NT2/D1 (cell line): ENCODE results near the gene ZIC3.

ENCODE experiments used
- SUZ12 ChIP-seq: IDR thresholded peaks from 2 replicates; pipeline ENCODE4 v1.6.1; 2011; ENCODE audit not compliant: insufficient read length, insufficient read depth; ENCODE audit errors: extremely low read depth
- YY1 ChIP-seq: IDR thresholded peaks from 2 replicates; pipeline ENCODE4 v1.6.1; 2011; ENCODE audit not compliant: insufficient read length, insufficient read depth
- ZNF274 ChIP-seq: IDR thresholded peaks from 2 replicates; pipeline ENCODE4 v1.6.1; 2011; ENCODE audit warnings: mild to moderate bottlenecking, low read depth, low read length

DNA sequence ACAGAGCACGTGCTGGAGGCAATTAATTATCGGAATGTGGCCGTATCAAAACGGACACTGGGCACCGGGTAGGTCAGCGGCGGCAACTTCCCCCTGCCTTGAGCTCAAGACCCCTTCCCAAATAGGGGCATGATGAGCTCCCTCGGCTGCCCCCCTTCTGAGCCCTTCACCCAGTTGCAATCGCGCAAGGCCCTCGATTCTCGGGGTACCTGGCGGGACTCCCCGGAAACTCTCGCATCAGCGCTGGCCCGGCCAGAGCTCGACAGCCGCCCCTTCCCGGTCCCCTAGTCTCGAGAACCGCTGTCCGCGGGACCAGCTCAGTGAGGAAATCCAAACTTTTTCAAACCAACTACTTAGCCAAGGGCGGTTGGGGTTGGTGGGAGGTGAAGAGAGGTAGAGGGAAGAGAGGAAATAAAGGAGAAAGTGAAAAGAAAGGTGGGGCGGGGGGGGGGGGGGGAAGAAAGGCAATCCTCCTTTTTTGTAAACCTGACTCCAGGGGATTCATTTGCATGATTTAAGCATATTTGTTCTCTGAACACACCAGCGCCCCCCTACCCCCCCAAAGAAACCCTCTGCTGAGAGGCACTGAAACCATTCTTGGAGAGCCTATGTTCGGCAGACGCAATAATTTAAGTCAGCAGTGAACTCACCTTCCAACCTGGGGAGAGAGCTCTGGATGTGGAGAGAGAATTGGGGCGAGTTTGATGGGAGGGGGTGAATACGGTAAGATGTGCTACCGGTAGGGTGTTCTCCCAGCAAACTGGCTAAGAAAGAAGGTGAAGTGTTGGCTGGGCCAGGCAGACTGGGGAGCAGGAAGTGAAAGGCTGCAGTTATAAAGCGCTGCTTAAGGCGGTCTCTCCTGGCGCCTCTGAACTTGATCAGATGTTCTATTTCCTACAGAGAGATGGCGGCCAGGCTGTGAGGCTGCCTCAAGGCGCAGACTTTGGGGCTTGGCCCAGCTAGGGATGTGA is 2.0 kb upstream of the ZIC3 start:
- no peak for TF ChIP-seq ZNF274
- no peak for TF ChIP-seq YY1
- TF ChIP-seq SUZ12, result no peak
